K562 (cell line): ENCODE data around the gene ZFP82. TPM values are rescaled to one million over a fixed set of nuclear protein-coding genes. Genes with fewer than 3 reads are reported as not detected.
A peak's percentile ranks its signal among the peaks of the same experiment; 100 is the strongest.

ENCODE experiments used
- ATAC-seq: fragments of 200-7000 bp; cut with Tn5 transposase; 3 replicates; pipeline ENCODE4 v1.9.1; 2020; ENCODE audit warnings: moderate library complexity
- BruUV-seq: library from RNA; stranded (reverse); fragments of 400-500 nt; replicated peaks from 2 replicates; lab custom pipeline; 2021; lab: Mats Ljungman, UMichigan
- CTCF ChIA-PET: fragments of 300-600 bp; formaldehyde crosslinking; extraction: SDS; loops from one replicate; lab custom pipeline; 2021; ENCODE audit warnings: low intra/inter-chr PET ratio; lab: Yijun Ruan, JAX
- POLR2A ChIA-PET: fragments of 300-600, 350-650 bp; sonication (Branson Sonifier 250); formaldehyde crosslinking; extraction: SDS; loops from one replicate; lab custom pipeline; 2021; ENCODE audit warnings: antibody characterized with exemption, inconsistent platforms; lab: Yijun Ruan, JAX
- DNase-seq, 4 experiments: peaks; one replicate each; pipeline versions ENCODE4 v3.0.0 to v3.0.0-alpha.2; 2011 to 2018; ENCODE audit warnings: low spot score in 3 of 4, mixed read lengths in 3 of 4; ENCODE audit errors: extremely low read depth in 1 of 4
- FAIRE-seq: peaks from 2 replicates; lab custom pipeline; 2011; peaks lifted over from hg19 to GRCh38; lab: Jason Lieb, UNC
- H2AFZ ChIP-seq: 2 replicates; pipeline ENCODE4 v1.6.0; 2011; ENCODE audit warnings: low read depth, low read length, control low read depth, inconsistent platforms
- H3K27ac ChIP-seq: fragments of 200-600 bp; 3 replicates; pipeline ENCODE4 v1.8.0; 2011; ENCODE audit warnings: low read depth, mild to moderate bottlenecking, control low read depth, inconsistent platforms, low read length, moderate library complexity, mixed read lengths; ENCODE audit errors: extremely low read depth
- H3K27me3 ChIP-seq, 2 experiments: fragments of 300-600 bp in 1 of 2; 2 replicates in 1 of 2; 3 replicates in 1 of 2; pipeline versions ENCODE4 v1.6.0 to v1.8.0; 2011; ENCODE audit warnings: inconsistent platforms in 2 of 2, low read length in 2 of 2, mild to moderate bottlenecking in 1 of 2, mixed read lengths in 1 of 2, moderate library complexity in 1 of 2; ENCODE audit not compliant: control insufficient read depth in 2 of 2, insufficient read depth in 2 of 2
- H3K36me3 ChIP-seq: fragments of 300-600 bp; 3 replicates; pipeline ENCODE4 v1.8.0; 2011; ENCODE audit warnings: mild to moderate bottlenecking, low read length, inconsistent platforms; ENCODE audit not compliant: control insufficient read depth, insufficient read depth
- H3K4me1 ChIP-seq, 2 experiments: fragments of 200-600 bp in 1 of 2; replicated peaks in 1 of 2; 2 replicates in 1 of 2; 3 replicates in 1 of 2; pipeline versions ENCODE4 v1.5.1 to v1.8.0; 2011; ENCODE audit warnings: inconsistent platforms in 2 of 2, low read length in 2 of 2, mild to moderate bottlenecking in 1 of 2, mixed read lengths in 1 of 2, moderate library complexity in 1 of 2; ENCODE audit not compliant: control insufficient read depth in 2 of 2, insufficient read depth in 2 of 2
- H3K4me2 ChIP-seq: 2 replicates; pipeline ENCODE4 v1.6.1; 2011; ENCODE audit warnings: low read length, control low read depth, inconsistent platforms, mixed read lengths; ENCODE audit not compliant: insufficient read depth
- H3K4me3 ChIP-seq: fragments of 200-600 bp; sonication (generic), shearing (Covaris generic); 2 replicates; pipeline ENCODE4 v1.5.1; 2016; ENCODE audit warnings: control low read depth, inconsistent platforms
- H3K79me2 ChIP-seq: fragments of 200-600 bp; 3 replicates; pipeline ENCODE4 v1.8.0; 2011; ENCODE audit warnings: low read length, inconsistent platforms; ENCODE audit not compliant: control insufficient read depth, insufficient read depth
- H3K9ac ChIP-seq, 2 experiments: 2 replicates each; pipeline versions ENCODE4 v1.6.0 to v1.6.1; 2011; ENCODE audit warnings: low read depth in 2 of 2, low read length in 2 of 2, control low read depth in 1 of 2, inconsistent platforms in 1 of 2, mild to moderate bottlenecking in 1 of 2, mixed read lengths in 1 of 2; ENCODE audit not compliant: insufficient read depth in 1 of 2
- H3K9me1 ChIP-seq: one replicate; pipeline ENCODE4 v1.6.0; 2011; ENCODE audit warnings: inconsistent platforms, mild to moderate bottlenecking, low read length, moderate library complexity; ENCODE audit not compliant: control insufficient read depth, insufficient read depth
- H3K9me3 ChIP-seq: replicated peaks from 2 replicates; pipeline ENCODE4 v1.5.1; 2011; ENCODE audit warnings: low read depth, low read length, inconsistent platforms; ENCODE audit not compliant: control insufficient read depth, insufficient read depth
- H4K20me1 ChIP-seq: replicated peaks from 2 replicates; pipeline ENCODE4 v1.6.1; 2011; ENCODE audit warnings: low read length, inconsistent platforms, mixed read lengths; ENCODE audit not compliant: control insufficient read depth, insufficient read depth
- BRF2 ChIP-seq: IDR thresholded peaks from 3 replicates; pipeline ENCODE4 v1.6.1; 2011; ENCODE audit warnings: borderline replicate concordance, mild to moderate bottlenecking; ENCODE audit not compliant: insufficient read length, insufficient read depth
- CBFA2T3 ChIP-seq: fragments of 450-650 bp; IDR thresholded peaks from 2 replicates; pipeline ENCODE4 v1.6.1; 2017
- HINFP ChIP-seq: fragments of 450-650 bp; conservative IDR thresholded peaks from 2 replicates; pipeline ENCODE4 v1.6.1; 2016; ENCODE audit warnings: missing genetic modification characterization, low read depth, mild to moderate bottlenecking, control low read depth, missing compliant biosample characterization
- MLLT1 ChIP-seq, 2 experiments: fragments of 450-650 bp; IDR thresholded peaks; 2 replicates each; pipeline ENCODE4 v1.6.1; 2016
- SREBF1 ChIP-seq: fragments of 150-350 bp; IDR thresholded peaks from 2 replicates; pipeline ENCODE4 v1.6.1; 2014; ENCODE audit warnings: antibody characterized with exemption, low read depth, low read length, borderline replicate concordance
- TFAM ChIP-seq: fragments of 250-450 bp; sonication (Bioruptor Pico); conservative IDR thresholded peaks from 2 replicates; pipeline ENCODE4 v1.5.0; 2021; ENCODE audit warnings: mild to moderate bottlenecking, moderate library complexity
- TRIM28 ChIP-seq: fragments of 450-650 bp; IDR thresholded peaks from 2 replicates; pipeline ENCODE4 v1.6.1; 2017
- ZNF174 ChIP-seq: fragments of 250-450 bp; sonication (Bioruptor Pico); IDR thresholded peaks from 2 replicates; pipeline ENCODE4 v1.4.0; 2020; ENCODE audit warnings: mild to moderate bottlenecking
- ZNF274 ChIP-seq: IDR thresholded peaks from 2 replicates; pipeline ENCODE4 v1.6.1; 2011; ENCODE audit warnings: low read depth, mild to moderate bottlenecking, low read length, moderate library complexity, borderline replicate concordance
- WGBS: fragments of 100-300 bp; shearing (Covaris generic); methylation state at CpG from one replicate; pipeline ENCODE4 v1.1.6; 2016; ENCODE audit warnings: low coverage, mixed read lengths; ENCODE audit not compliant: insufficient coverage; ENCODE audit errors: missing lambda C conversion rate; 5-methylcytosine and 5-hydroxymethylcytosine counted together
- in situ Hi-C: fragments of 300-500 bp; cut with MboI; formaldehyde crosslinking; loops from 4 replicates; pipeline ENCODE4 v1.15.0; 2018; ENCODE audit warnings: inconsistent platforms, mixed read lengths
- intact Hi-C: fragments of 100-400 bp; cut with micrococcal nuclease; formaldehyde crosslinking; loops from 2 replicates; pipeline ENCODE4 v1.14.2; 2022
- polyA plus RNA-seq, 8 experiments: library from polyadenylated mRNA; depleted of rRNA in 4 of 8; stranded (reverse) in 5 of 8; unstranded in 3 of 8; fragments of >200 nt; fragmentation: Nextera tagmentation in 2 of 8; fragmentation: Illumina TruSeq in 1 of 8; extraction: Ambion mirVana in 2 of 8; extraction: Trizol in 1 of 8; gene quantifications; 2 replicates each; pipeline versions ENCODE4 v1.2.1 to v1.2.3, GENCODE V29; 2011 to 2014; ENCODE audit warnings: inconsistent platforms in 1 of 8, missing spikeins in 1 of 8
- total RNA-seq, 7 experiments: library from RNA; depleted of rRNA in 6 of 7; stranded (reverse); fragments of >200 nt in 6 of 7; fragmentation: Illumina TruSeq in 2 of 7; extraction: Trizol in 2 of 7; gene quantifications; 2 replicates each; pipeline versions ENCODE4 v1.2.1 to v1.2.3, GENCODE V29; 2011 to 2021; ENCODE audit warnings: low replicate concordance in 1 of 7

ZFP82 gene
- total and polyA plus RNA-seq, 9 of the 15 experiments (the other 6 are each of a cell fraction or from before 2014, with no cell fraction given) = 2.2 to 7.0 (median 3.0) TPM

GRCh38 chr19:36456831-36457230, 38.4 kb upstream of the ZFP82 start (continued):
- TF ChIP-seq ZNF174 (CRISPR knock-in tag) (no peak), TFAM (CRISPR knock-in tag) (no peak), CBFA2T3 (no peak), MLLT1 (IDR thresholded peaks at IDR 0.05) (no peak), SREBF1 (no peak), BRF2 (no peak)

GRCh38 chr19:36449059-36449670, 30.7 kb upstream of the ZFP82 start:
- Histone ChIP-seq H3K36me3 (peaks cover 17% of the 10 kb centered on the region; the same call in 2 of the 3 replicates), H3K4me3 (no peak overlapping the region), H3K27ac (no peak overlapping the region), H3K79me2 (no peaks in the 10 kb centered on the region), H3K9me1 (no peaks in the 10 kb centered on the region), H3K9me3 (peaks cover 8% of the 10 kb centered on the region), H4K20me1 (no peaks in the 10 kb centered on the region), H3K4me2 (no peak overlapping the region), H3K4me1 (no peaks in the 10 kb centered on the region), H2AFZ (no peak overlapping the region), H3K9ac (no peak overlapping the region), H3K27me3 (no peaks in the 10 kb centered on the region)
- FAIRE-seq (no peak), ATAC-seq (no peak), DNase-seq (no peak)
- ChIA-PET CTCF (no interaction called here), POLR2A (no interaction called here)
- BruUV-seq = no TSS peak
- intact Hi-C loops = no loop called here
- in situ Hi-C loops = no loop called here
- 96% methylated on average over 5 of the region's 5 CpGs for WGBS
- TF ChIP-seq ZNF274 (peak; percentile 98), HINFP (no peak), TRIM28 (peak; percentile 75; the same call in 1 of the 2 replicates)
